ENCODE results near the gene TIE1.
A peak's percentile ranks its signal among the peaks of the same experiment; 100 is the strongest.

Gene TIE1

DNA sequence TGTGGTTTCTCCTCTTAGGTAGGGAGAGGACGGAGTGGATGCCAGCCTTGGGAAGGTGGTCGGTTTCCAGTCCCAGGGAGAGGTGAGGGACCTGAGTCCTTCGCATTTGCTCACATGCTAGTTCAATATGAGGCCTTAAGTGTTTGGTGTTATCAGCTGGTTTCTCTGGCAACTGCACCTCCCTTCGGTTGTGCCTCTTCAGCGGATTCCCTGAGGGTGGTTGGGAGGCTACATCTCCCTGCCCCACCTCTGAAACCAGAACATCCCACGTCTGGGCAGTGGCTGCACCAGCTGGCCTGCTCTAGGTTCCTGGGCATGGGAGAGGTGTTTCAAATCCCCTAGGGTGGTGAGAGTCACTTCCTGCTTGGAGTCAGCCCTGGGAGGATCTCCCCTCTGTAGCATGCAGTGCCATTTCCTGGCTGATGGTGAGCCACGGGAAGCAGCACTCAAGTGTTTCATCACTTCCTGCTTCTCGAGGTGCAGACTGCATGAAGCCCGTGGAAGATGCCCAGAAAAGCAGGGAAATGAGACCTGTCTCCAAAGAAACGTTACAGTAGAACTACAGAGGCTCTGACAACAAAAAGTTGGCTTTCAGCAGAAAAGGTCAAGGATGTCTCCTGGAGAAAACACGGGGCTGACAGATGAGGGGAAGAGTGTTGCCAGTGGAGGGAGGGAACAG is 26.5 kb upstream of the TIE1 start:
- DNase-seq: peak; percentile 27

DNA sequence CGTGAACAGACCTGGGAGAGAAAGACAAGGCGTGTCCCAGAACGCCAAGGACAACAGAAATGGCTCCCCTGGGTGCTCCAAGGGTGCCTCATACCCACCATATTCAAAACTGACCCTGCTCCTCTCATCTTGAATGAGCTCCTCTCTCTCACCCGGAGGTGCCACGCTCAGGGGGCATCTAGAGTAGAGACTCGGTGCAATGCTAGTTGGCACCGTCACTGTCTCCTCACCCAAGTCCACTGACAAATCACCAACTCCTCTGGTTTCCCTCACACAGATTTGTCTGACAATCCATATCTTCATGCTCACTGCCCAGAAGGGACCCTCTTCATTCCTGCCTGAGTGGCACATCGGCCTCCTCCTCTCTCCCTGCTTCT is 26.0 kb upstream of the TIE1 start:
- DNase-seq: no peak

DNA sequence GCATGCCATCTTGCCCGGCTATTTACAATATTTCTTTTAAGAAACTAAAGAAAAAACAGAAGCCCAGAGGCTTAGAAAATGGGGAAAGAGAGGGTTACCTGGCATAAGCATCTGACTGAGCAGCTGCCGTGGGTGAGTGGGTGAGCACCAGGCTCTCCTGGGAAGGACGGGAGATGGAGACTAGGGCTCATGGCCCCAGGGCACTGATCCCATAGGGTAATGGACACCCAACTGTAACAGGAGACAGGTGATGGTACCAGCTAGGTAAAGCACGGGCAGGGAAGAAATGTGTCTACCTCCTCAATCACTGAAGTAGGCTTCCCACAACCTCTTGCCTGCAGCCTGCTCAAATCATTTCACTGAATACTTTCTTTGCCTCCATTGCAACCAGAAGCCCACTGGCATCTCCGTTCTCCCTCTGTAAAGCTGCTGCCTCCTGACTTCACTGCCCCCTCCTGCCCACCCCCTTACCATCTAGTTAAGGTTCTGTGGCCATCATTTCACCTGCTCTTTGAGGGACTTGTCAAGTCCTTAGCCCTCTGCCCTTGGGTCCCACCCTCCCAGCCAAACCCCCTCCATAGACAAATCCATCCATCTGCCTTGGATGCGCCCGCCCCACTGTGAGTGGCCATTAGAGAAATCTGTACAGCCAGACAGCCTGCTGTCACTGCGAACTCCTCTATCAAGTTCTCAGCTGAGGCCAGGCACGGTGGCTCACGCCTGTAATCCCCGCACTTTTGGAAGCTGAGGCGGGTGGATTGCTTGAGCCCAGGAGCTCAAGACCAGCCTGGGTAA is 24.8 kb upstream of the TIE1 start:
- no peak for DNase-seq

DNA sequence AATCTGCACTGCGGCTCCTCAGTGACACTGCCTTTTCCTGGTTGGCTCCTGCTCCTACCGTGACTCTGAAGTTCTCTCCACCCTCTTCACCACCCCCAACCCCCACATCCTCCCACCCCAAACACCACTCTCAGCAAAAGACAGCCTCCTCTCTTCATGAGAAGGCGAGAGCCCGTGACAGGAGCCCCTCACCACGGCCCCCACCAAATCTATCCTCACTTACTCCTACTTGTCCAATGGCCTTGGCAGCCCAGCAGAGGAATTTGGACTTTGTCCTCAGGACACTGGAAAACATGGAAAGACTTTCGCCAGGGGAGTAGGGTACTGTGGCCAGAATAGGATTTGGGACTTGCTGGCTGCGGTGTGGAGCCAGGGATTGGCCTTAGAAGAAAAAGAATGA is 24.1 kb upstream of the TIE1 start:
- DNase-seq: no peak

DNA sequence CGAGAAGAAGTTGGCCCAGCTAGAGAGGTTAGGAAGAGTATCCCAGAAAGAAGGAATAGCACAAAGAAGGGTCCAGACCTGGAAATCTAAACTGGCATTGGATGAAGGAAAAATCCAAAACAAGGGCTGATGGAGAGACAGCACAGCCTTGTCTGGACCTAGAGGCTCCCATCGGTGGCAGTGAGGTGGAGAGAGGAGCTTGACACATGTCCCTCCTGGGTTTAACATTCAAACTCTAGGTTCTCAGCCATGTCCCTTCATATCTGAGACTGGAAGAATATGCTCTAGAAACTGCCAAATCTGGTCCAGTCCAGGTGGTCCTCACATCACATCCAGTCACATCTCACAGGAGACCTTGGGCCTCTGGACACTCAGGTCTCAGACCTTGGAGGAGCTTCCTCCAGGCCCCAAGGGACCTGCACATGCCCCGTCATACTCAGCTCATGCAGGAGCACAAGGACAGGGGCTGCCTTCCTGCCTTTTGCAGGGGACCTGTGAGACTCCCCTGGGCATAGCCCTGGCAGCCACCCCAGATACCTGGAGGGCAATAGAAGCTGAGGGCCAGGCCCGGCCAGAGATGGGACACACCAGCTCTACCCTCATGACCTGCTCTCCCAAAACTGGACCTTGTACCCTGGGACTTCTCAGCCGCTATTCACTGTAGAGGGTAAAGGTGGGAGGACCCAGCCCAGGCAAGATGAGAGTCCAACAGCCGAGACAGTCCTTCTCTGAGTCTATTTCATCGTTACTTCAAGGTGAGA is 23.5 kb upstream of the TIE1 start:
- no peak for DNase-seq

DNA sequence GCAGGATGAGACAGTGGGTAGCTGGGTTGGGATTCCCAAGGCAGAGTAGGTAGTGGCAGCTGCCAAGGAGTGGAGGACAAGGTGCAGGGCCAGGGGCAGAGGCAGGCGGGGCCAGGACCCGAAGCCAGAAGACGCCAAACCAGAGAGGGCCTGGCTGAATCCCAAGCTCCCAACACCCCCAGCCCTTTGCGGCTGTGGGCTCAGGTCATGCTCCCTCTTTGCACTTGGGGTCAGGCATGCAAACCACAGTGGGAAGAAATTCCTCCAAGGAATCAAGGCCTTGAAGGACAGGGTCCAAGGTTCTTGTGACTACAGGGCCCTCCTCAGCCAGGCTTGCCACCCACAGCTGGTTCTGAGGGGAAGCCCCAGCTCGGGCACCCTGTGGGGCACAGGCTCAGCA is 21.6 kb upstream of the TIE1 start:
- no peak for DNase-seq

DNA sequence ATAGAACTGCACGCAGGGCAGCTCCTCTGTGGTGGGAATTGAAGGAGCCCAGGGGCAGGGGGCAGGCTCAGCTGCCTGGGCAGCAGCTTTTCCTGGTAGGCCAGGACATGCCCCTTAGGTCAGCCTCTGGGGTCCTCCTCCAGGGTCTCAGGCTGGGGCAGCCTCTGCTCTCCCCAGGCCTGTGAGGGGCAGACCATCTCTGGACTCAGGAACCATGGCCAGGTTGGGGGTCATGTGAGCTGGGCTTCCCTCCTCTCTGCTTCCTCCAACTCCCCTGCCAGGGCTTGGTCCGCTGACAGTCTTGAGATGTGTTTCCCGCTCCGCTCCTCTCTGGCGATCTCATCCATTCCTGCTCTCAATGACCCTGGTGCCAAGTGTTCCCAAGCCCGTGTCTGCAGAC is 21.1 kb upstream of the TIE1 start:
- no peak for DNase-seq

DNA sequence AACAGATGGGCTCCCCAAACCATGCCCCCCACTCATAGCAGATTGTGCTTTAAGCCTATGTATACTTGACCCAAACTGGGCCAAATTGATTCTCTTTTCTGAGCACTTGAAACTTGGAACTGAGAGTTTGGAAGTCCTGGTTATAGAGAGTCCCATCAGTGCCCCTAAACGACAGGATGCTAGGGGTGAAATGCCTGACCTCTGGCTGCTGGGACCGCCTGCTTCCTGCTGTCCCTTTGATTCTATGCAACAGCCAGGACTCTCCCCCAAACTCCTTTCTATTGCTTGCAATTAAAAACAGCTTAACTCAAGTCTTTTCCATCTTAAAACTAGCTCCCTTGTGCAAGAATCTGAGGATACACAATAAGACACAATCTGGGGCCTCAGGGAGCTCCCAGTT is 20.1 kb upstream of the TIE1 start:
- no peak for DNase-seq

DNA sequence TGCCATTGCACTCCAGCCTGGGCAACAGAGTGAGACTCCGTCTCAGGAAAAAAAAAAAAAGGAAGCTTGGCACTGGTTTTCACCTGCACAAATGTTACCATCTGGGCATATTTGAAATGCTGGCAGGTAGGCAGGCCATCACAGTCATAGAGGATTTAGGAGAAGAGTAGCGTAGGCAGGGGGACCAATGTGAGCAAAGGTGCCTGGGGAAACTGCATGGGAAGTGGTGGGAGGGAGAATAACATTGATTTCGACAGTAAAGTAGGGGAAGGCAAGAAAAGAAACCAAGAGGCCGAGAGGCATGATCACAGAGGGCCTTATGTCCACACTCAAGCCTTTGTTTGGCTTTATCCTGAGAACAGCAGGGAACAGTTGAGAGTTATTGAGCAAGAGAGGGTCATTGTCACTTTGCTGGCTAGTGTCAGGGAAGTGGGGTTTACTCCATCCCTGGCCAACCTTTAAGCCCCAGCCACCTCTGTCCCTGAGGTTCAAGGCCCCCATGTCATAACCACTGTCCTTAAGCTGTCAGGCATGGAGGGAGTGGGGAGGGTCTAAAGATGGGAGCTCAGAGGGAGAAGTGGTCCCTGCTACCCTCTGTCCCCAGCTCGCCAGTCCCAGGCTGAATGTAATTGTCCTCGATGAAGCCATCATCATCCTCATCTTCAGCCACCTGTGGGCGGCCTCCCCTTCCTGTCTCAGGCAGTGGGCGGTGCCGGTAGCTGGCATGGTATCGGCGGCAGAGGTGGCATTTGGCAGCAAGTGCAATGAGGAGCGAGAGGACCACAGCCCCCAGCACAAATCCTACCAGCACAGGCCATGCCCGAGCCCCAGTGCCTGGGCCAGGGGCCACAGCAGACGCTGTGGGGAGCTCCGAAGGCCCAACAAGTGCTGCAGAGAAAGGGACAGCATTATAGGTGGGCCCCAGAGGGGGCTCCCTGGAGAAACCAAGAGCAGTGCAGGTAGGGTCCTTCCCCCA is 18.3 kb upstream of the TIE1 start:
- DNase-seq: no peak

DNA sequence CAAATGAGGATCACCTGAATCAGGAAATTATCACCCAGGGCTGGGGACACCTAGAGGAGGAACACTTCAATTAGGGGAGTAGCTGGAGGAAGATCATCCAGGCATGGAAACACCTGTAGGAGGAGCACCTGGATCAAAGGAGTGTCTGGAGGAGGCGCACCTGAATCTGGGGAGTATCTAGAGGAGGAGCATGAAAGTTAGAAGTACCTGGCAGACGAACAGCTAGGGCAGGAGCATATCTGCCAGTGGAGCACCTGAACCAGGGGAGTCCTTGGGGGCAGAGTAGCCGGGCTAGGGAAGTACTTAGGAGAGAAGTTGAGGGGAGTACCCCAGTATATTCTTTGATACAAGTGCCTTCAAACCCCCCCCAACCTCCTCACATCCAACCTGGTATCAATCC is 16.7 kb upstream of the TIE1 start:
- no peak for DNase-seq

DNA sequence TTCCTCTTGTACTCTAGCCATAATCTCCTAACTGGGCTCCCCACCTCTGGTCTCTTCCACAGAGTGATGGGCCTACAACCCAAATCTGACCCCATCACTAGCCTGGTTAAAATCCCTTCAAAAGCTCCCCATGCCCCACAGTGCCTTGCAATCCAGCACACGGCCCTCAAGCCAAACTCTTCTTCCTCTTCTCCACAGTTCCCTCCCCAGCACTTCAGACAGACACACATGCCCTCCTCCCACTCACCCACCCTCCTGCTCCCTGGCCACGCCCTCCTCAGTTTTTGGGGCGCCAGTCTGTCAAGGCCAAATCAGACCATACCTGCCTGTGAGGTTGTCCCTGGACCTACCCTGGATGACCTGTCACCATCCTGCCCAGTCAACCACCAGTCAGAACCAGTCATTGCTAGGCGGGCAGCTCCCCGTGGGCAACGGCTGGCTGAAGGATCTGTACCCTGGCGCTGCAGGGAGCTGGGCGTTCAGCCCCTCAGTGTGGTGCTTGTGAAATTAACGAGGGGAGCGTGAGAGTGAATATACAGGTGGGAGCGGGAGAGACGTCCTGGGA is 16.2 kb upstream of the TIE1 start:
- no peak for DNase-seq

DNA sequence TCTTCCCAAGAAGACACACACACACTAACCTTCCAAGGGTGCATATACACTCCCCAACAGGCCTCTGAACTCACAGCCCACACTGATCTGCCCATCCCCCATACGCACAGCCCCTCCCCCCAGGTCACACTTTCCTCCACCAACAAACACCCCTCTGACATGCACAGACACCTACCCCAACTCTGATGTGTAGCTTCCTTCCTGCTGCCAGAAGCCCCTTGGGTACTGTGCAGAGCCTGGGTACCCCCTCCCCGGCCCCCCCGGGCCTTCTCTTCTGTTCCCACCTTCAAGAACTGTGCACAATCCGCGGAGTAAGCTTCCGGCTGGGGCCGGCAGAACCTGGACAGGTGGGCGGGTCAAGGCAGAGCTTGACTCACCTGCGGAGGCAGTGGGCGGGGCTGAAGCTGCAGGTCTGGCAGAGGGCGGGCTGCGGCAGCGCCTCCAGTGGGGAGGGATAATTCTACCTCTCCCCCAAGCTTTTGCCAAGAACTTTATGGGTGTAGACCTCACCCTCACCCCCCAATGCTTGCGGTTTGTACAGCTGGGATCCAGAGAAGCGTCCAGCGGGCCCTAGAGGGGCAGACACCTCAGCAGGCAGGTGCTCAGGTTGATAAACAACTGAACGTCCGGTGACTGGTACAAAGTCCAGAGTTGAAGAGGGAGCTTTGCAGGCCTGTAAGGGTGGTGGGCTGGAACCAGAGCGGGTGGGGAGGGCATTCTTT is 15.4 kb upstream of the TIE1 start, which contains the start of gene C1orf210:
Gene C1orf210 (minus strand): TSS at position 313 of the 722 bp plus-strand sequence. CDS start 2,311 bp downstream, outside the sequence.
- DNase-seq: no peak

DNA sequence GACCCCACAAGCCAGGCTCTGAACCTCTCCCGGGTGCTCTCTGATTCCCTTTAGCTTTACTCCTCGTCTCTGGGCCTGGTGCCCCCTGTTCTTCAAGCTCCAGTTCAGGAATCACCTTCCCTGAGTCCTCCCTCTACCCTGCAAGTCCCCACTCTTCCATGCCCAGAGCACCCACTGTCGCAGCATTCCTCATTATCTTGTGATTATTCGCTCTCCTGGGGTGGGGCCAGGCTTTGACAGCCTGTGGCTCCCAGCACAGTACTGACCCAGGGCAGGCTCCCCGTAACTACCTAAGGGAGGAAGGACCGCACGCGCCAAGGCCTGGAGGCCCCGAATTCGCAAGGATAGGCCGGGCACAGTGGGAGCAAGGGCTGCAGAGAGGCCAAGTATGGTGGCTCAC is 14.7 kb upstream of the TIE1 start:
- DNase-seq: no peak

DNA sequence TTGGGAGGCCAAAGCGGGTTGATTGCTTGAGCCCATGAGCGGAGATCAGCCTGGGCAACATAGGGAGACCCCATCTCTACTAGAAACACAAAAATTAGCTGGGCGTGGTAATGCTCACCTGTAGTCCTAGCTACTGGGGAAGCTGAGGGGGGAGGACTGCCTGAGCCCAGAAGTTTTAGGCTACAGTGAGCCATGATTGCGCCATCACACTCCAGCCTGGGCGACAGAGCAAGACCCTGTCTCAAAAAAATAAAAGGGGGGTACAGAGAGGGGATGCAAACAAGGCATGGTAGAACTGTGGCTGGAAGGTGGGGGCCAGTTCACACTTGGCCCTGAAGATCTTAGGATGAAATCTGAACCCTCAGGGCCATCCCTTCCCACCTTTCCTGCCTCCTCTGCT is 14.2 kb upstream of the TIE1 start:
- no peak for DNase-seq

DNA sequence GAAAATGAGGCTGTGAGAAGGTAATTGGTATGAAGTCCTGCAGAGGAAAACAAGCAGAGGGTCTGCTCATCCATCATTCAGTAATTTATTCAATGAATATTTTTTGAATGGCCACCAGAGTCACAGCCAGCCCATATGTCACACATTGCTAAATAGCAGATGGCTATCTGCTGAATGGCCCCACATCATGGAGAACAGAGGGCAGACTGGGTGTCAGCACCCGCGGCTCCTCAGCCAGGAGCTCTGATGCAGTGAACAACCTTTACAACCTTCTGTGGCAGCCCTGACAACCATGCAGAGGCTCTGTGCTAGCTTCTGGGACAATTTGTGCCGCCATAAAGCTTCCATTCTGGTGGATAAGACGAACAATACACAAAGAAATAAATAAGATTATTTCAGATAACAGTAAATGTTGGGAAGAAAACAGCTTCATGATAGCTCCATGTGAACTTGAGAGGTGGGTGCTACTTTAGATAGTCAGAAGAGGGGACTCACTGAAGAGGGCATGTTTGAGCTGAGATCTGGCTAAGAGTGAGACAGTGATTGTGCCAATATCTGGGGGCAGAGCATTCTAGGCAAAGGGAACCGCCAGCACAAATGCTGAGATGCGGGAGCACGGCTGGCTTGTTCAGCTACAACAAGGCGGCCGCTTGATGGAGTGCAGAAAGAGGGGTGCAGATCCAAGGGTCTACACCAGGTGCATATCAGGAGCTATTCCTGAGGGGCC is 12.6 kb upstream of the TIE1 start:
- no peak for DNase-seq

DNA sequence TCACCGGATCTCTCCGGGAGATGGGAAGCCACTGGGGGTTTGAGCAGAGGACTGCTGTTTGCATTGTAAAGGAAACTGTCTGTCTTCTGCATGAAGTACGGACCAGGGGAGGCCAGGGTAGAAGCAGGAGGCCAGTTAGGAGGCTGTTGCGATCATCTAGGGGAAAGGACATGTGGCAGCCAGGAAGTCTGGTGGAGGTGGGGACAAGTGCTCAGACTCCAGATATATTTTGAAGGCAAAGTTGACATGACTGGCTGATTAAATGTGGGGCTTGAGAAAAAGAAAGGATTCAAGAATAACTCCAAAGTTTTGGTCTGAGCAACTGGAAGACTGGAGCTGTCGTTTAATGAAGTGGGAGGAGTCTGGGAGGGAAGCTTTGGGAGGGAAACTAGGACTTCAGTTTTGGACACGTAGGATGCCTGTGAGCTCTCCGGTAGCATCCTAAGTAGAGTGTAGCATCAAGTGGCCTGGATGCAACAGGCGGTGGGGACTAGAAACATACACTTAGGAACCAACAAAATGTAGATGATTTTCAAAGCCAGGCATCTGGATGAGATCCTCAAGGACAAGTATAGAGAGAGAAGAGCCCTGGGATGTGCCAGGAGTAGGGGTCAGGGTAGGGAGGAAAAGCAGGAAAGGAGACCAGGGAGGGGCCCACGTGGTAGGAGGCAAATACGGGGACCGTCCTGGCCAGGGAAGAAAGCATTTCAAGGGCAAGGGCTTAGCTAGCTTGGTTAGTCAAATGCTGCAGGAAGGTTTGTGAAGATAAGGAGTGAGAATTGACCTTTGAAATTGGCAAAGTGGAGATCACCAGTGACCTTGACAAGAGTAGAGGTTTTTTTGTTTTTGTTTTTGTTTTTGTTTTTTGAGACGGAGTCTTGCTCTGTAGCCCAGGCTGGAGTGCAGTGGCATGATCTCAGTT is 11.7 kb upstream of the TIE1 start:
- no peak for DNase-seq

DNA sequence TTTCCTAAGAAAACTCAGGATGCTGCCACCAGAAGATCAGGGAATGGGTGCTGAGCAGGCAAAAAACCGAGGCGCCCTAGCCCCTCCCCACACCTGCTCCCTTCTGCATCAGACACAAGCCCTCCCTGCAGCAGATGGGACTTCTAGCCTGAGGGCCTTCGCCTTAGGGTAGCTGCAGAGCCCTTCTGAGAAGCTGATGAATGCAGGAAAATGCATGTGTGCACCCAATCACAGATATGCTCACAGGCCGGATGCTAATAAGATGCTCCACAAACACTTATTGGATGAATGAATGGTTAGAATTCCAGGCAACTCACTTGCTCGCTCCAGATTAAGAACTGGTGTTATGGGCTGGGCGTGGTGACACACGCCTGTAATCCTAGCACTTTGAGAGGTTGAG is 8.6 kb upstream of the TIE1 start:
- DNase-seq: no peak

DNA sequence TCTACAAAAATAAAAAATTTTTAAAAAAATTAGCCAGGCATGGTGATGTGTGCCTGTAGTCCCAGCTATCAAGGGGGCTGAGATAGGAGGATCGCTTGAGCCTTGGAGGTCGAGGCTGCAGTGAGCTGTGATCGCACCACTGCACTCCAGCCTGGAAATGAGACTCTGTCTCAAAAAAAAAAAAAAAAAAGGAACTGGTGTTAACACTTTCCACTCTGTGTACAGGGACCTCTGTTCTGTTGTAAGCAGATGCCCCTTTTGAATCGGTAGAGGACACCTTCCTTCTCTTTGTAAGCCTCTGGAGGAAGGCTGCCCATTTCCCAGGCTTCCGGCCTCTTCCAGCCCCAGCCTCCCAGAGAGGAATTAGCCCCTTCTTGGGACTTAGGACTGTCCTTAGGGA is 8.1 kb upstream of the TIE1 start:
- no peak for DNase-seq

DNA sequence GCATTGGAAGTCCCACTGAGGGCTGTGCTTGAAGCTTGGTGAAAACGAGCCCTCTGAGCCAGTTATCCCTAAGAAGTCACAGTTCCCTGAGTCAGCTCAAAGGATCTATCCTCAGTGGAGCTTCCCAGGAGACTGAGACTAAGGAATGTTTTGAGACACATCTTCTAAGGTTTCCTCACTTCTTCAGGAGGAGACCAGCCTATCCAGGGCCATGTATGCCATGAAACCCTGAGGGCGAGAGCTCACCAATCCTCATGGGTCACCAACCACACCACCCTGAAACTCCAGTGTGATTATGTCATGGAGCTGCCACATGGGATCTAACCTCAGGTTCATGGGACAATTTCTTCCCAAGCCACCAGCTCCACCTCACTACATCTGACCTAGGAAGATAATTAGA is 7.6 kb upstream of the TIE1 start:
- DNase-seq: no peak

Data from activated naive CD4-positive, alpha-beta T cell treated with anti-CD3 and anti-CD28 coated beads, Interleukin-2, amount 50 U/mL, for 16 hours (primary cell).